IMR-90 (cell line): ENCODE data around the gene LRP1B. TPM values are rescaled to one million over a fixed set of nuclear protein-coding genes. Genes with fewer than 3 reads are reported as not detected.

ENCODE experiments used
- ATAC-seq: fragments of 200-7000 bp; cut with Tn5 transposase; 2 replicates; pipeline ENCODE4 v1.9.1; 2020; ENCODE audit warnings: low read depth, mild to moderate bottlenecking, moderate library complexity
- BruUV-seq: library from RNA; stranded (reverse); fragments of 400-500 nt; replicated peaks from 2 replicates; lab custom pipeline; 2021; lab: Mats Ljungman, UMichigan
- CTCF ChIA-PET: fragments of 300-600 bp; formaldehyde crosslinking; extraction: SDS; loops from one replicate; lab custom pipeline; 2021; ENCODE audit warnings: antibody characterized with exemption; lab: Yijun Ruan, JAX
- POLR2A ChIA-PET: fragments of 300-600 bp; sonication (Branson Sonifier 250); formaldehyde crosslinking; loops from one replicate; lab custom pipeline; 2022; ENCODE audit warnings: antibody characterized with exemption; ENCODE audit not compliant: unreplicated experiment; lab: Charles Lee
- DNase-seq: peaks from one replicate; pipeline ENCODE4 v3.0.0; 2013
- H2AFZ ChIP-seq: replicated peaks from 2 replicates; pipeline ENCODE3; 2013; ENCODE audit warnings: low read length, mild to moderate bottlenecking; ENCODE audit not compliant: poor library complexity
- H2AK5ac ChIP-seq: 2 replicates; pipeline ENCODE4 v1.6.1; 2013; ENCODE audit warnings: low read depth, low read length, inconsistent platforms
- H2AK9ac ChIP-seq: replicated peaks from 2 replicates; pipeline ENCODE3; 2013; ENCODE audit warnings: mild to moderate bottlenecking, low read depth, low read length, moderate library complexity; ENCODE audit not compliant: poor library complexity
- H2BK120ac ChIP-seq: 2 replicates; pipeline ENCODE4 v1.6.1; 2013; ENCODE audit warnings: low read depth, low read length, inconsistent platforms
- H2BK15ac ChIP-seq: 3 replicates; pipeline ENCODE4 v1.6.1; 2013; ENCODE audit warnings: low read depth, low read length, inconsistent platforms
- H2BK20ac ChIP-seq: 2 replicates; pipeline ENCODE4 v1.6.1; 2013; ENCODE audit warnings: low read depth, mild to moderate bottlenecking, inconsistent platforms, low read length, moderate library complexity
- H2BK5ac ChIP-seq: 2 replicates; pipeline ENCODE4 v1.6.1; 2013; ENCODE audit warnings: mild to moderate bottlenecking, low read depth, low read length, inconsistent platforms; ENCODE audit not compliant: poor library complexity, severe bottlenecking
- H3K14ac ChIP-seq: replicated peaks from 2 replicates; pipeline ENCODE4 v1.6.1; 2013; ENCODE audit warnings: low read depth, low read length, inconsistent platforms
- H3K18ac ChIP-seq: 2 replicates; pipeline ENCODE4 v1.6.1; 2013; ENCODE audit warnings: low read depth, low read length, control low read depth
- H3K23ac ChIP-seq: 2 replicates; pipeline ENCODE4 v1.6.1; 2013; ENCODE audit warnings: low read depth, low read length, inconsistent platforms
- H3K27ac ChIP-seq: 2 replicates; pipeline ENCODE4 v1.5.1; 2013; ENCODE audit warnings: mild to moderate bottlenecking, control low read depth, low read length; ENCODE audit not compliant: insufficient read depth
- H3K27me3 ChIP-seq: 2 replicates; pipeline ENCODE4 v1.6.1; 2013; ENCODE audit warnings: low read length; ENCODE audit not compliant: control insufficient read depth, insufficient read depth
- H3K36me3 ChIP-seq: 2 replicates; pipeline ENCODE4 v1.6.1; 2013; ENCODE audit warnings: low read length, mixed read lengths; ENCODE audit not compliant: control insufficient read depth, insufficient read depth
- H3K4ac ChIP-seq: 2 replicates; pipeline ENCODE4 v1.6.1; 2013; ENCODE audit warnings: low read depth, low read length, inconsistent platforms
- H3K4me1 ChIP-seq: 2 replicates; pipeline ENCODE4 v1.6.1; 2013; ENCODE audit warnings: low read length, mixed read lengths; ENCODE audit not compliant: control insufficient read depth, insufficient read depth
- H3K4me2 ChIP-seq: 2 replicates; pipeline ENCODE4 v1.6.1; 2013; ENCODE audit warnings: low read depth, mild to moderate bottlenecking, control low read depth, low read length, moderate library complexity
- H3K4me3 ChIP-seq: 2 replicates; pipeline ENCODE4 v1.5.1; 2013; ENCODE audit warnings: low read depth, mild to moderate bottlenecking, control low read depth, low read length, moderate library complexity; ENCODE audit not compliant: insufficient read depth
- H3K56ac ChIP-seq: 2 replicates; pipeline ENCODE4 v1.6.1; 2013; ENCODE audit warnings: low read length, inconsistent platforms; ENCODE audit not compliant: insufficient read depth; ENCODE audit errors: extremely low read depth
- H3K79me1 ChIP-seq, 2 experiments: 2 replicates each; pipeline ENCODE4 v1.6.1; 2013; ENCODE audit warnings: low read length in 2 of 2, inconsistent platforms in 1 of 2, low read depth in 1 of 2
- H3K9ac ChIP-seq: 2 replicates; pipeline ENCODE4 v1.6.1; 2013; ENCODE audit warnings: low read depth, low read length, control low read depth
- H3K9me1 ChIP-seq: 2 replicates; pipeline ENCODE4 v1.6.1; 2013; ENCODE audit warnings: low read length, inconsistent platforms; ENCODE audit not compliant: insufficient read depth
- H3K9me3 ChIP-seq: 2 replicates; pipeline ENCODE4 v1.6.1; 2013; ENCODE audit warnings: low read length; ENCODE audit not compliant: control insufficient read depth, insufficient read depth
- H4K20me1 ChIP-seq: 2 replicates; pipeline ENCODE4 v1.6.1; 2013; ENCODE audit warnings: low read length, inconsistent platforms; ENCODE audit not compliant: insufficient read depth
- H4K5ac ChIP-seq: 2 replicates; pipeline ENCODE4 v1.6.1; 2013; ENCODE audit warnings: mild to moderate bottlenecking, low read depth, low read length, control low read depth
- H4K8ac ChIP-seq, 2 experiments: 2 replicates each; pipeline ENCODE4 v1.6.1; 2013; ENCODE audit warnings: low read depth in 2 of 2, low read length in 2 of 2, control low read depth in 1 of 2, inconsistent platforms in 1 of 2
- H4K91ac ChIP-seq: 2 replicates; pipeline ENCODE4 v1.6.1; 2013; ENCODE audit warnings: low read depth, low read length, inconsistent platforms; ENCODE audit not compliant: insufficient read depth
- FOS ChIP-seq: fragments of 150-350 bp; IDR thresholded peaks from 2 replicates; pipeline ENCODE4 v1.6.1; 2016; ENCODE audit warnings: low read depth, low read length
- MAZ ChIP-seq: IDR thresholded peaks from 2 replicates; pipeline ENCODE4 v1.6.1; 2012; ENCODE audit warnings: low read depth, mild to moderate bottlenecking, low read length, improper control_type of control experiment, moderate library complexity, borderline replicate concordance
- MXI1 ChIP-seq: IDR thresholded peaks from 2 replicates; pipeline ENCODE4 v1.6.1; 2012; ENCODE audit warnings: low read depth, mild to moderate bottlenecking, low read length, moderate library complexity, borderline replicate concordance
- RAD21 ChIP-seq: IDR thresholded peaks from 2 replicates; pipeline ENCODE4 v1.6.1; 2012; ENCODE audit warnings: low read length, improper control_type of control experiment
- RCOR1 ChIP-seq: IDR thresholded peaks from 2 replicates; pipeline ENCODE4 v1.6.1; 2012; ENCODE audit warnings: mild to moderate bottlenecking, low read length, improper control_type of control experiment; ENCODE audit not compliant: insufficient replicate concordance
- SMC3 ChIP-seq: fragments of 150-350 bp; IDR thresholded peaks from 2 replicates; pipeline ENCODE4 v1.6.1; 2016; ENCODE audit warnings: low read depth, mild to moderate bottlenecking, antibody characterized with exemption, low read length, moderate library complexity
- USF2 ChIP-seq: fragments of 150-350 bp; IDR thresholded peaks from 2 replicates; pipeline ENCODE4 v1.6.1; 2017; ENCODE audit warnings: mild to moderate bottlenecking, antibody characterized with exemption, low read length, low read depth
- WGBS, 2 experiments: methylation state at CpG; one replicate each; pipeline versions ENCODE4 v1.1.5 to v1.1.7; 2013; ENCODE audit warnings: missing lambda C conversion rate in 2 of 2; ENCODE audit not compliant: insufficient read length in 1 of 2; ENCODE audit errors: extremely low coverage in 2 of 2; 5-methylcytosine and 5-hydroxymethylcytosine counted together
- dilution Hi-C: fragments of 300-500 bp; cut with HindIII; formaldehyde crosslinking; loops from one replicate; pipeline ENCODE4 v1.14.3; 2018; ENCODE audit warnings: low sequenced_read_pairs; ENCODE audit not compliant: unreplicated experiment
- in situ Hi-C: fragments of 300-500 bp; cut with MboI; formaldehyde crosslinking; loops from 3 replicates; pipeline ENCODE4 v1.14.3; 2019; ENCODE audit warnings: low sequenced_read_pairs, inconsistent platforms, mixed read lengths
- intact Hi-C: fragments of 100-400 bp; cut with micrococcal nuclease; formaldehyde crosslinking; loops from 2 replicates; pipeline ENCODE4 v1.10.0; 2022
- polyA plus RNA-seq, 3 experiments: library from polyadenylated mRNA; depleted of rRNA; stranded (reverse); fragments of >200 nt; gene quantifications; 2 replicates each; pipeline ENCODE4 v1.2.3, GENCODE V29; 2012; ENCODE audit warnings: low replicate concordance in 1 of 3
- total RNA-seq: library from RNA; depleted of rRNA; stranded (reverse); fragments of >200 nt; gene quantifications from 2 replicates; pipeline ENCODE4 v1.2.3, GENCODE V29; 2012
- TF ChIP-seq, protein P1 (sequence below): conservative IDR thresholded peaks from 2 replicates; pipeline ENCODE4 v1.5.1; 2012; ENCODE audit warnings: mild to moderate bottlenecking, low read depth, low read length, improper control_type of control experiment

The LRP1B gene
- total and polyA plus RNA-seq, 2 of the 4 experiments (the other 2 are of a cell fraction), result under 0.01 to 0.02 TPM

DNA sequence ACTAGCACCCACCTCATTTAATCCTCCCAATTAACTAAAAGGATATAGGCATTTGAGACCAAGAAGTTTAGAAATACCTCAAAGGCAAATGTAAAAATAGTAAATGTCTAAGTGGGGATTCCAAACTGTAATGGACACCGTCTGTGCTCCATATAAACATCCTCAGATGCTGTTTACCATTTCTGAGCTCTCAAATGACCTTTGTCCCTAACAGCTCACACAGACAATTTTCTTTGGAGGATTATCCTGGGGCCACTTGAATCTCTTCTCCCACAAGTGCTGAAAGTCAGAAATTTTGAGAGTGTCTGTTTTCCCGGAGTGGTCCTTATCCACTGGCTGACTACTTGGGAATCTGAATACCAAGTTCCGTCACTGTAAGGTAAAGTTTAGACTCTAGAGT, 1418.9 kb downstream of the LRP1B start:
- Histone ChIP-seq H4K20me1 (no peaks in the 10 kb centered on the region), H2BK5ac (no peak overlapping the region), H3K9me1 (no peaks in the 10 kb centered on the region), H2BK20ac (no peak overlapping the region), H3K18ac (no peak overlapping the region), H3K23ac (no peak overlapping the region), H3K79me1 (no peaks in the 10 kb centered on the region), H3K36me3 (no peaks in the 10 kb centered on the region), H4K91ac (no peak overlapping the region), H3K9ac (no peak overlapping the region), H3K4ac (no peak overlapping the region), H3K4me1 (no peaks in the 10 kb centered on the region), H4K5ac (no peak overlapping the region), H3K9me3 (no peaks in the 10 kb centered on the region), H2BK120ac (no peak overlapping the region), H3K27me3 (no peaks in the 10 kb centered on the region), H3K56ac (no peak overlapping the region), H3K4me3 (no peak overlapping the region), H2AK5ac (no peak overlapping the region), H3K14ac (no peak overlapping the region), H2AK9ac (no peak overlapping the region), H4K8ac (no peak overlapping the region), H2BK15ac (no peak overlapping the region), H2AFZ (no peak overlapping the region), H3K4me2 (no peak overlapping the region), H3K27ac (no peak overlapping the region)
- ATAC-seq, result no peak
- no peak for DNase-seq
- in situ Hi-C loops, result no loop called here
- dilution Hi-C loops, result no loop called here
- ChIA-PET CTCF (no interaction called here), POLR2A (no interaction called here)
- BruUV-seq, result no TSS peak
- TF ChIP-seq FOS, result no peak
- no peak for TF ChIP-seq MXI1
- TF ChIP-seq RAD21, result no peak
- TF ChIP-seq RCOR1, result no peak
- no peak for TF ChIP-seq SMC3
- no peak for TF ChIP-seq USF2
- no peak for TF ChIP-seq MAZ
- TF ChIP-seq, protein P1, sequence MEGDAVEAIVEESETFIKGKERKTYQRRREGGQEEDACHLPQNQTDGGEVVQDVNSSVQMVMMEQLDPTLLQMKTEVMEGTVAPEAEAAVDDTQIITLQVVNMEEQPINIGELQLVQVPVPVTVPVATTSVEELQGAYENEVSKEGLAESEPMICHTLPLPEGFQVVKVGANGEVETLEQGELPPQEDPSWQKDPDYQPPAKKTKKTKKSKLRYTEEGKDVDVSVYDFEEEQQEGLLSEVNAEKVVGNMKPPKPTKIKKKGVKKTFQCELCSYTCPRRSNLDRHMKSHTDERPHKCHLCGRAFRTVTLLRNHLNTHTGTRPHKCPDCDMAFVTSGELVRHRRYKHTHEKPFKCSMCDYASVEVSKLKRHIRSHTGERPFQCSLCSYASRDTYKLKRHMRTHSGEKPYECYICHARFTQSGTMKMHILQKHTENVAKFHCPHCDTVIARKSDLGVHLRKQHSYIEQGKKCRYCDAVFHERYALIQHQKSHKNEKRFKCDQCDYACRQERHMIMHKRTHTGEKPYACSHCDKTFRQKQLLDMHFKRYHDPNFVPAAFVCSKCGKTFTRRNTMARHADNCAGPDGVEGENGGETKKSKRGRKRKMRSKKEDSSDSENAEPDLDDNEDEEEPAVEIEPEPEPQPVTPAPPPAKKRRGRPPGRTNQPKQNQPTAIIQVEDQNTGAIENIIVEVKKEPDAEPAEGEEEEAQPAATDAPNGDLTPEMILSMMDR, result no peak
- intact Hi-C loops, result no loop called here
- no CpG with 5 or more reads among the region's 3 CpGs for WGBS, 2 experiments
